NOMO-1 treated with DMSO at 0.1 percent for 48 hours (cell line): ENCODE results near the gene ARF1.

Experiments
- DNase-seq: peaks from one replicate; lab custom pipeline; 2025; ENCODE audit not compliant: unreplicated experiment; lab: John Stamatoyannopoulos, UW

Gene ARF1

GRCh38 chr1:228048659-228049298 is 33.7 kb upstream of the ARF1 start:
- no peak for DNase-seq

- DNase-seq, result no peak
Measured at GRCh38 chr1:228050571-228051231, 31.8 kb upstream of the ARF1 start.

GRCh38 chr1:228058172-228058948 is 24.1 kb upstream of the ARF1 start:
- DNase-seq, result no peak

- no peak for DNase-seq
Measured at GRCh38 chr1:228058949-228059633, 23.4 kb upstream of the ARF1 start.

- no peak for DNase-seq
Measured at GRCh38 chr1:228059634-228060457, 22.7 kb upstream of the ARF1 start.

- no peak for DNase-seq
Measured at GRCh38 chr1:228060458-228061190, 21.9 kb upstream of the ARF1 start.

- no peak for DNase-seq
Measured at GRCh38 chr1:228061411-228062084, 21.0 kb upstream of the ARF1 start.

GRCh38 chr1:228062085-228062791 is 20.3 kb upstream of the ARF1 start:
- no peak for DNase-seq

- no peak for DNase-seq
Measured at GRCh38 chr1:228062812-228063211, 19.7 kb upstream of the ARF1 start.

- DNase-seq, result no peak
Measured at GRCh38 chr1:228063251-228064191, 19.0 kb upstream of the ARF1 start.

- no peak for DNase-seq
Measured at GRCh38 chr1:228064296-228064695, 18.2 kb upstream of the ARF1 start.

GRCh38 chr1:228064741-228065542 is 17.6 kb upstream of the ARF1 start:
- no peak for DNase-seq

- DNase-seq, result no peak
Measured at GRCh38 chr1:228065543-228066347, 16.8 kb upstream of the ARF1 start.

GRCh38 chr1:228066416-228066815 is 16.1 kb upstream of the ARF1 start:
- no peak for DNase-seq

- no peak for DNase-seq
Measured at GRCh38 chr1:228066891-228067654, 15.4 kb upstream of the ARF1 start.
